HEK293 (cell line): Measurements from ENCODE around the gene TMEM51.
A peak's percentile ranks its signal among the peaks of the same experiment; 100 is the strongest.

Source experiments
- CTCF ChIA-PET: fragments of 350-600 bp; formaldehyde crosslinking; extraction: SDS; loops from one replicate; lab custom pipeline; 2021; ENCODE audit warnings: antibody characterized with exemption; lab: Yijun Ruan, JAX
- POLR2A ChIA-PET: fragments of 300-600 bp; formaldehyde crosslinking; extraction: SDS; loops from one replicate; lab custom pipeline; 2020; ENCODE audit warnings: antibody characterized with exemption, inconsistent platforms; lab: Yijun Ruan, JAX
- H3K27ac ChIP-seq: fragments of 200-500 bp; sonication (Bioruptor generic); 2 replicates; pipeline ENCODE4 v1.5.1; 2014; ENCODE audit warnings: low read depth, low read length, control low read depth, inconsistent platforms; ENCODE audit errors: extremely low read depth
- H3K36me3 ChIP-seq, 2 experiments: fragments of 200-500 bp in 1 of 2; sonication (Bioruptor generic) in 1 of 2; 1 replicate in 1 of 2; 2 replicates in 1 of 2; pipeline ENCODE4 v1.5.1; 2014 to 2017; ENCODE audit warnings: inconsistent platforms in 2 of 2, low read length in 2 of 2; ENCODE audit not compliant: control insufficient read depth in 2 of 2, insufficient read depth in 1 of 2
- H3K4me1 ChIP-seq: fragments of 200-500 bp; sonication (Bioruptor generic); 2 replicates; pipeline ENCODE4 v1.5.1; 2014; ENCODE audit warnings: mild to moderate bottlenecking, low read length, inconsistent platforms; ENCODE audit not compliant: control insufficient read depth, insufficient read depth
- H3K4me3 ChIP-seq: 2 replicates; pipeline ENCODE4 v1.5.1; 2011; ENCODE audit warnings: low read depth, mild to moderate bottlenecking, control low read depth, low read length, moderate library complexity
- H3K9me3 ChIP-seq: fragments of 200-500 bp; sonication (Bioruptor generic); 2 replicates; pipeline ENCODE4 v1.5.1; 2014; ENCODE audit warnings: low read depth, low read length, inconsistent platforms; ENCODE audit not compliant: control insufficient read depth, insufficient read depth
- ATF2 ChIP-seq: fragments of 450-650 bp; formaldehyde crosslinking; IDR thresholded peaks from 2 replicates; pipeline ENCODE4 v1.5.1; 2016; ENCODE audit warnings: missing biosample characterization, missing genetic modification characterization, low read depth
- BCL11B ChIP-seq: fragments of 450-650 bp; formaldehyde crosslinking; IDR thresholded peaks from 2 replicates; pipeline ENCODE4 v1.5.1; 2016; ENCODE audit warnings: low read depth, missing biosample characterization, missing genetic modification characterization
- GLIS1 ChIP-seq: fragments of 450-650 bp; formaldehyde crosslinking; IDR thresholded peaks from 2 replicates; pipeline ENCODE4 v1.5.1; 2016; ENCODE audit warnings: missing biosample characterization, missing genetic modification characterization
- PRDM10 ChIP-seq: fragments of 450-650 bp; formaldehyde crosslinking; IDR thresholded peaks from 2 replicates; pipeline ENCODE4 v1.5.1; 2016; ENCODE audit warnings: missing biosample characterization, missing genetic modification characterization
- RBAK ChIP-seq: fragments of 450-650 bp; formaldehyde crosslinking; IDR thresholded peaks from 2 replicates; pipeline ENCODE4 v1.5.1; 2016; ENCODE audit warnings: missing biosample characterization, missing genetic modification characterization
- SCRT2 ChIP-seq: fragments of 450-650 bp; formaldehyde crosslinking; IDR thresholded peaks from 2 replicates; pipeline ENCODE4 v1.5.1; 2016; ENCODE audit warnings: missing biosample characterization, missing genetic modification characterization
- TCF7L2 ChIP-seq: IDR thresholded peaks from 2 replicates; pipeline ENCODE4 v1.6.1; 2011; ENCODE audit warnings: low read depth, mild to moderate bottlenecking, inconsistent platforms, low read length, moderate library complexity, borderline replicate concordance
- ZBTB26 ChIP-seq: fragments of 450-650 bp; formaldehyde crosslinking; optimal IDR thresholded peaks from 2 replicates; pipeline ENCODE3; 2016; ENCODE audit warnings: missing biosample characterization, mild to moderate bottlenecking, missing genetic modification characterization
- ZBTB48 ChIP-seq: fragments of 450-650 bp; formaldehyde crosslinking; IDR thresholded peaks from 2 replicates; pipeline ENCODE4 v1.5.1; 2016; ENCODE audit warnings: missing biosample characterization, missing genetic modification characterization
- ZFP3 ChIP-seq: fragments of 450-650 bp; formaldehyde crosslinking; IDR thresholded peaks from 2 replicates; pipeline ENCODE4 v1.5.1; 2016; ENCODE audit warnings: low read depth, missing biosample characterization, missing genetic modification characterization
- ZFP69B ChIP-seq: fragments of 450-650 bp; formaldehyde crosslinking; IDR thresholded peaks from 2 replicates; pipeline ENCODE4 v1.5.1; 2016; ENCODE audit warnings: missing biosample characterization, missing genetic modification characterization
- ZIC2 ChIP-seq: fragments of 450-650 bp; formaldehyde crosslinking; IDR thresholded peaks from 2 replicates; pipeline ENCODE4 v1.5.1; 2016; ENCODE audit warnings: missing biosample characterization, missing genetic modification characterization
- ZNF121 ChIP-seq: fragments of 450-650 bp; formaldehyde crosslinking; IDR thresholded peaks from 2 replicates; pipeline ENCODE4 v1.5.1; 2016; ENCODE audit warnings: missing biosample characterization, missing genetic modification characterization
- ZNF2 ChIP-seq: fragments of 450-650 bp; formaldehyde crosslinking; IDR thresholded peaks from 2 replicates; pipeline ENCODE4 v1.5.1; 2016; ENCODE audit warnings: missing biosample characterization, missing genetic modification characterization
- ZNF24 ChIP-seq: fragments of 450-650 bp; formaldehyde crosslinking; IDR thresholded peaks from 2 replicates; pipeline ENCODE4 v1.5.1; 2016; ENCODE audit warnings: missing biosample characterization, missing genetic modification characterization
- ZNF350 ChIP-seq: fragments of 450-650 bp; formaldehyde crosslinking; IDR thresholded peaks from 2 replicates; pipeline ENCODE4 v1.5.0; 2017; ENCODE audit warnings: missing biosample characterization, mild to moderate bottlenecking, missing genetic modification characterization
- ZNF362 ChIP-seq: fragments of 450-650 bp; formaldehyde crosslinking; IDR thresholded peaks from 2 replicates; pipeline ENCODE4 v1.5.1; 2016; ENCODE audit warnings: missing biosample characterization, missing genetic modification characterization
- ZNF426 ChIP-seq: fragments of 450-650 bp; formaldehyde crosslinking; IDR thresholded peaks from 2 replicates; pipeline ENCODE4 v1.5.1; 2017; ENCODE audit warnings: missing biosample characterization, missing genetic modification characterization, mild to moderate bottlenecking, inconsistent platforms, moderate library complexity
- ZNF48 ChIP-seq: fragments of 450-650 bp; formaldehyde crosslinking; IDR thresholded peaks from 2 replicates; pipeline ENCODE4 v1.5.1; 2016; ENCODE audit warnings: missing biosample characterization, missing genetic modification characterization
- ZNF529 ChIP-seq: fragments of 450-650 bp; formaldehyde crosslinking; IDR thresholded peaks from 2 replicates; pipeline ENCODE4 v1.5.1; 2017; ENCODE audit warnings: missing genetic modification characterization, missing biosample characterization; ENCODE audit not compliant: insufficient replicate concordance
- ZNF561 ChIP-seq: fragments of 450-650 bp; IDR thresholded peaks from 2 replicates; pipeline ENCODE4 v1.5.1; 2018; ENCODE audit warnings: missing biosample characterization, missing genetic modification characterization, borderline replicate concordance
- ZNF585B ChIP-seq: fragments of 450-650 bp; formaldehyde crosslinking; IDR thresholded peaks from 2 replicates; pipeline ENCODE4 v1.5.1; 2016; ENCODE audit warnings: missing biosample characterization, missing genetic modification characterization
- ZNF621 ChIP-seq: fragments of 450-650 bp; formaldehyde crosslinking; IDR thresholded peaks from 2 replicates; pipeline ENCODE4 v1.5.1; 2017; ENCODE audit warnings: missing biosample characterization, missing genetic modification characterization
- ZNF629 ChIP-seq: fragments of 450-650 bp; formaldehyde crosslinking; IDR thresholded peaks from 2 replicates; pipeline ENCODE4 v1.5.1; 2017; ENCODE audit warnings: missing biosample characterization, missing genetic modification characterization
- ZNF792 ChIP-seq: fragments of 450-650 bp; formaldehyde crosslinking; IDR thresholded peaks from 2 replicates; pipeline ENCODE4 v1.5.1; 2016; ENCODE audit warnings: missing biosample characterization, missing genetic modification characterization

The TMEM51 gene

GRCh38 chr1:15139654-15140350, 13.7 kb upstream of the TMEM51 start (continued):
- TF ChIP-seq ZBTB26 (tag by site-specific recombination) = no peak
- no peak for TF ChIP-seq ZNF629 (tag by site-specific recombination)
- no peak for TF ChIP-seq ZNF121 (tag by site-specific recombination)
- TF ChIP-seq ZFP69B = no peak
- TF ChIP-seq ZNF561 (tag by site-specific recombination) = no peak
- no peak for TF ChIP-seq ATF2 (tag by site-specific recombination)
- TF ChIP-seq TCF7L2 = peak; percentile 49; the same call in 1 of the 2 replicates
- no peak for TF ChIP-seq ZNF48
- peak; percentile 69 for TF ChIP-seq GLIS1
- TF ChIP-seq ZNF350 = no peak
- no peak for TF ChIP-seq ZNF2
- no peak for TF ChIP-seq ZBTB48
- TF ChIP-seq RBAK (tag by site-specific recombination) = no peak
- TF ChIP-seq ZIC2 (tag by site-specific recombination) = peak; percentile 95
- TF ChIP-seq PRDM10 (tag by site-specific recombination) = peak; percentile 89
- TF ChIP-seq ZNF362 (tag by site-specific recombination) = no peak
- TF ChIP-seq ZNF426 (tag by site-specific recombination) = no peak
- peak; percentile 39; the same call in 1 of the 2 replicates for TF ChIP-seq SCRT2 (tag by site-specific recombination)
- no peak for TF ChIP-seq ZFP3 (tag by site-specific recombination)
- TF ChIP-seq ZNF585B (tag by site-specific recombination) = no peak

- CTCF ChIA-PET = interaction anchor here (0.6 to 1.0 kb wide), 3 partner anchors 11 to 114 kb away, joined by 3 to 5 read pairs (median 4); partner anchors contain the start of gene TMEM51
- TF ChIP-seq ZNF629 (tag by site-specific recombination) = no peak
- TF ChIP-seq ZNF529 (tag by site-specific recombination) = peak; percentile 99
- no peak for TF ChIP-seq ZNF621 (tag by site-specific recombination)
- no peak for TF ChIP-seq ZNF24
- no peak for TF ChIP-seq BCL11B (tag by site-specific recombination)
- TF ChIP-seq ZNF792 = no peak
- TF ChIP-seq, all 188 proteins: peak for 1
- no peaks in the 10 kb centered on the region for H3K4me1 ChIP-seq
- no peak overlapping the region for H3K4me3 ChIP-seq
- no peak overlapping the region for H3K27ac ChIP-seq
- H3K36me3 ChIP-seq = no peaks in the 10 kb centered on the region
- POLR2A ChIA-PET = no interaction called here
- H3K9me3 ChIP-seq = no peaks in the 10 kb centered on the region
Observed at GRCh38 chr1:15141935-15142539, 11.5 kb upstream of the TMEM51 start.
